Gastroesophageal sphincter (tissue), 4 donors: ENCODE results near the gene PTHLH. TPM values are rescaled to one million over a fixed set of nuclear protein-coding genes. Genes with fewer than 3 reads are reported as not detected.
A peak's percentile ranks its signal among the peaks of the same experiment; 100 is the strongest.

Experiments used
- ATAC-seq: fragments of 150-250 bp; one replicate; pipeline ENCODE4 v1.9.1; 2016; ENCODE audit warnings: mild to moderate bottlenecking, moderate library complexity
- H3K27ac ChIP-seq, 4 donors: fragments of 200-600 bp; sonication (generic) in 3 of 4; 1 replicate in 3 of 4; 2 replicates in 1 of 4; pipeline ENCODE4 v1.5.1; 2016 to 2019
- H3K27me3 ChIP-seq: fragments of 200-600 bp; sonication (generic); one replicate; pipeline ENCODE4 v1.5.1; 2019
- H3K36me3 ChIP-seq, 2 donors: fragments of 200-600 bp; sonication (generic); one replicate each; pipeline ENCODE4 v1.5.1; 2019; ENCODE audit warnings: control low read depth in 1 of 2
- H3K4me1 ChIP-seq, 3 donors: fragments of 200-600 bp; sonication (generic); 1 replicate in 2 of 3; 2 replicates in 1 of 3; pipeline ENCODE4 v1.5.1; 2016 to 2019; ENCODE audit warnings: control low read depth in 2 of 3
- H3K4me3 ChIP-seq, 2 donors: fragments of 200-600 bp; sonication (generic); one replicate each; pipeline ENCODE4 v1.5.1; 2019; ENCODE audit warnings: mild to moderate bottlenecking in 1 of 2, moderate library complexity in 1 of 2
- H3K9me3 ChIP-seq, 3 donors: fragments of 200-600 bp; sonication (generic); one replicate each; pipeline ENCODE4 v1.5.1; 2017 to 2019; ENCODE audit warnings: control low read depth in 2 of 3
- EP300 ChIP-seq: sonication (generic); formaldehyde crosslinking; IDR thresholded peaks from one replicate; pipeline ENCODE4 v1.6.1; 2017; ENCODE audit warnings: antibody characterized with exemption, mild to moderate bottlenecking
- POLR2A ChIP-seq, 2 donors: fragments of 450-650 bp; IDR thresholded peaks; one replicate each; pipeline ENCODE4 v1.6.1; 2017; ENCODE audit warnings: antibody characterized with exemption in 2 of 2, mild to moderate bottlenecking in 2 of 2, moderate library complexity in 1 of 2
- POLR2AphosphoS5 ChIP-seq: sonication (generic); formaldehyde crosslinking; IDR thresholded peaks from one replicate; pipeline ENCODE4 v1.6.1; 2017; ENCODE audit warnings: antibody characterized with exemption
- WGBS, 2 donors: methylation state at CpG; one replicate each; pipeline ENCODE4 v1.1.5; 2018; ENCODE audit warnings: low coverage in 1 of 2; 5-methylcytosine and 5-hydroxymethylcytosine counted together
- total RNA-seq, 4 donors: library from RNA; depleted of rRNA; stranded (reverse); fragments of >200 nt; gene quantifications; one replicate each; pipeline ENCODE4 v1.1.0, GENCODE V29; 2016
- TF ChIP-seq, protein P1 (sequence below), 4 experiments: fragments of 200-600 bp in 2 of 4; fragments of 450-650 bp in 2 of 4; sonication (generic) in 1 of 4; IDR thresholded peaks; one replicate each; pipeline ENCODE4 v1.5.1; 2017 to 2019; ENCODE audit warnings: antibody characterized with exemption in 4 of 4, mild to moderate bottlenecking in 2 of 4, moderate library complexity in 2 of 4

PTHLH gene
- total RNA-seq, 4 donors from 2014 or later = 0.47 to 3.3 (median 1.9) TPM

DNA sequence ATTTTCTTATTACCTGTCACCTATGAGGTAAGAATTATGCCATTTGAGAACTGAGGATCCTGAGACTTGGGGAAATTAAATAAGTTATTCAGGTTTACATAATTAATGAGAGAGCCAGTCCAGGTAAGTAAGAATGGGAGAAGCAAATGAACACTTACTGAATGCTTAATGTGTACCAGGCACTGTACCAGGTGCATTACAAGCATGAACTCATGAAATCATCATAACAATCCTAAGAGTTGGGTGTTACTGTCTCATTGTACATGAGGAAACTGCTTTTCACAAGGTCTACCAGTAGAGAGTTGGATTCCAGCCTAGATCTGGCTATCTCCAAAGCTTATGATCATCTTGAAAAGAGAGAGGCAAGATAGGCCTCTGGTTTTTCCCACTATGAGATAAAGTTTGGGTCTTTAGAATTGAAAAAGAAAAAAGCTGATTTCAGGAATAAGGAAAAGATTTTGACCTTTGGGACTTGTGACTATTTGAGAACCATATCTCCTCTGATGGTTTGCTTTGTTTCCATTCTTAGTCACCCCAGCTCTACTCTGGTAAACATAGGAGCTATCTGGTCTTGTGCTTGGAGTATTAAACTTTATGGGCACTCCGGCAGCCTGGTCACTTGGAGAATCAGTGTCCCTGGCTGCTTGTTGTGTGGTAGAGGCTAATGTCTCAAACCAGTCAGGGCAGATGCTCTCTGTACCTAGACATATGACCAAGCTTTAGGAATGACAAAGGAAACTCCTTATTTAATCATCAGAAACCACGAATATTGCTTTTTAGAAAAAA is 48.0 kb downstream of the PTHLH start:
- Histone ChIP-seq H3K27ac (no peak overlapping the region), H3K4me1 (peaks cover 0 to 6% (median 0%) of the 10 kb centered on the region in 3 donors), H3K4me3 (no peak overlapping the region), H3K9me3 (no peaks in the 10 kb centered on the region), H3K36me3 (no peaks in the 10 kb centered on the region), H3K27me3 (no peaks in the 10 kb centered on the region)
- no peak for ATAC-seq
- TF ChIP-seq, protein P1, sequence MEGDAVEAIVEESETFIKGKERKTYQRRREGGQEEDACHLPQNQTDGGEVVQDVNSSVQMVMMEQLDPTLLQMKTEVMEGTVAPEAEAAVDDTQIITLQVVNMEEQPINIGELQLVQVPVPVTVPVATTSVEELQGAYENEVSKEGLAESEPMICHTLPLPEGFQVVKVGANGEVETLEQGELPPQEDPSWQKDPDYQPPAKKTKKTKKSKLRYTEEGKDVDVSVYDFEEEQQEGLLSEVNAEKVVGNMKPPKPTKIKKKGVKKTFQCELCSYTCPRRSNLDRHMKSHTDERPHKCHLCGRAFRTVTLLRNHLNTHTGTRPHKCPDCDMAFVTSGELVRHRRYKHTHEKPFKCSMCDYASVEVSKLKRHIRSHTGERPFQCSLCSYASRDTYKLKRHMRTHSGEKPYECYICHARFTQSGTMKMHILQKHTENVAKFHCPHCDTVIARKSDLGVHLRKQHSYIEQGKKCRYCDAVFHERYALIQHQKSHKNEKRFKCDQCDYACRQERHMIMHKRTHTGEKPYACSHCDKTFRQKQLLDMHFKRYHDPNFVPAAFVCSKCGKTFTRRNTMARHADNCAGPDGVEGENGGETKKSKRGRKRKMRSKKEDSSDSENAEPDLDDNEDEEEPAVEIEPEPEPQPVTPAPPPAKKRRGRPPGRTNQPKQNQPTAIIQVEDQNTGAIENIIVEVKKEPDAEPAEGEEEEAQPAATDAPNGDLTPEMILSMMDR (IDR thresholded peaks at IDR 0.05) = no peak
- TF ChIP-seq EP300 (no peak), POLR2A (IDR thresholded peaks at IDR 0.05) (no peak), POLR2AphosphoS5 (no peak)
- WGBS, 2 donors = 69 to 100% methylated on average over 1 to 2 of the region's 2 CpGs

DNA sequence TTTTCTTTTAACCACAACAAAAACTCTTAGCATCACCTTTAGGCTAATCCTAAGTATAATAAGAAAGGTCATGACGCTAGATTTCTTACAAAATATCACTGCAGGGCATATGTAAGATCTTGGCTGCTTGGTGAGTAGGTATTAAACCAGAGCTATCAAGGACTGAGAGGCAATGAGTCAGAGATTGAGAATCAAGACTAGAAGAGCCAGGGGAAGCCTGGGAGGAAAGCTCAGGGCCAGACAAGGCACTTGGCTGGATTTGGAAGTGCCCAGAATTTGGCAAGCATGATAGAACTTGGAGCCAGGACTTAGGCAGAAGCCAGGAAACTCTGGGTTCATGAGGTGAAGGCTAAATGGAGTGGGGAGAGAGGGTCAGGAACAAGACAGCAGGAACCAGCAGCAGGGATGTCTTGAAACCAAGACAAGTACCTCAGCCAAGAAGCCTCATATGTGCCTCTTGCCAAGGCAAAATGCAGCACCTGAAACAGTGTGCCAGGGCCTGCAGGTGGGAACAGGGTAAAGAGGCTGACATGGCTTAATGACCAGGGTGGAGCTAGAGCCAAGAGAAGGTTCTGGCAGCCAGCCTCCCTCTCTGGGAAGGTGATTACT is 49.9 kb downstream of the PTHLH start:
- Histone ChIP-seq H3K27ac (no peak overlapping the region), H3K27me3 (no peaks in the 10 kb centered on the region), H3K36me3 (no peaks in the 10 kb centered on the region), H3K9me3 (no peaks in the 10 kb centered on the region), H3K4me1 (peaks cover 0 to 6% (median 0%) of the 10 kb centered on the region in 3 donors), H3K4me3 (no peak overlapping the region)
- whole genome bisulfite sequencing, 2 donors = 29 to 50% methylated on average over 1 of the region's 1 CpG
- no peak for ATAC-seq
- TF ChIP-seq POLR2A (IDR thresholded peaks at IDR 0.05) (no peak), EP300 (no peak), POLR2AphosphoS5 (peak; percentile 52)
- TF ChIP-seq, protein P1 (IDR thresholded peaks at IDR 0.05) = no peak

DNA sequence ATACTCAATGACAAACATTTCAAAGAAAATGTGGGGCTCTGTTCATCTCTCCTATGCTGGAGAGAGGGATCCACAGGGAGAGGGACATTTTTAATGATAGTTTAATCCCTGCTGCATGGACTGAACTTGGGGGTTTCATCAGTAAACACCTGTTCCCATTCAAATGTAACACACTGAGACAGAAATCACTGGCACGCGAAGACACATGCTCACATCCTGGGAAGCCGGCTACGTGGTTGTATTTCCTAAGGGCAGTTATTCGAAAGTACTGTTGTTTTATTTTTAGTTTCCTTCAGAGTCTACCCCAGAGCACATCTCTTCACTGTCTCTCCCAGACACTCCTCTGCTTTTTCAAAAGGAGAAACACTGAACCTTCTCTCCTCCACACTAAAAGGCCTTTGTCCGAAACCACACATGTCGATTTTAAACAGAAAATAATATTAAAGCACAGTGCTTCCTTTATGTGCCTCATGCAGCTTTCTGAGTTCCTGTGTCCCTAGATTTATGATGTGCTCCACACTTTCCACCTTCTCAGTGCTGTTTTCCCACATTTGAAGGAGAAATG is 52.8 kb downstream of the PTHLH start:
- Histone ChIP-seq H3K36me3 (no peaks in the 10 kb centered on the region), H3K4me1 (peaks cover 0 to 6% (median 0%) of the 10 kb centered on the region in 3 donors), H3K4me3 (no peak overlapping the region), H3K9me3 (no peaks in the 10 kb centered on the region), H3K27ac (no peak overlapping the region), H3K27me3 (no peaks in the 10 kb centered on the region)
- WGBS, 2 donors = 57 to 75% methylated on average over 5 to 7 of the region's 7 CpGs
- no peak for ATAC-seq
- TF ChIP-seq, protein P1 (IDR thresholded peaks at IDR 0.05) = no peak
- TF ChIP-seq POLR2A (IDR thresholded peaks at IDR 0.05) (no peak), EP300 (no peak), POLR2AphosphoS5 (no peak)

DNA sequence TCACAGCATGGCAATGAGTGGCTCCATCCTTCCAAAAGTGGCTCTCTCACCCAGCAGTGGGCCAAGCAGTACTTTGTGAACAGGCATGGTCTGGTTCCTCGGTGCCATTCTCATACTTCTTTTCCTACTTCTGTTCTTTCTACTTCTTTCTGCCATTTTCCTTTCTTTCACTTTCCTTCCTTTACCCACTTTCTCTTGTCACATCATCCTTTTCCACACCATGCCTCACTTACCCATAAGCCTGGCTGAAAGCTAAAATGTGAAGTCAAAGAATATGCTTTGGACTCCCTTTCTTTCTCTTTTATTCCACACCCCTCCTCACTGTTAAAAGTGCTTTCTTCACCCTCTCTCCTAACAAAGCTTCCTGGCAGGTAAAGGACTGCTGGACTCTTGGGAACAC is 57.0 kb downstream of the PTHLH start:
- Histone ChIP-seq H3K4me1 (no peaks in the 10 kb centered on the region), H3K27ac (no peak overlapping the region), H3K9me3 (no peaks in the 10 kb centered on the region), H3K27me3 (no peaks in the 10 kb centered on the region), H3K4me3 (no peak overlapping the region), H3K36me3 (no peaks in the 10 kb centered on the region)
- TF ChIP-seq EP300 = no peak
- TF ChIP-seq POLR2A (IDR thresholded peaks at IDR 0.05) = no peak
- TF ChIP-seq POLR2AphosphoS5 = no peak
- TF ChIP-seq, protein P1 (IDR thresholded peaks at IDR 0.05) = no peak
- ATAC-seq = no peak
- 80 to 92% methylated on average over 1 of the region's 1 CpG for WGBS, 2 donors
